ENCODE results near the gene KLF2.

Gene KLF2

DNA sequence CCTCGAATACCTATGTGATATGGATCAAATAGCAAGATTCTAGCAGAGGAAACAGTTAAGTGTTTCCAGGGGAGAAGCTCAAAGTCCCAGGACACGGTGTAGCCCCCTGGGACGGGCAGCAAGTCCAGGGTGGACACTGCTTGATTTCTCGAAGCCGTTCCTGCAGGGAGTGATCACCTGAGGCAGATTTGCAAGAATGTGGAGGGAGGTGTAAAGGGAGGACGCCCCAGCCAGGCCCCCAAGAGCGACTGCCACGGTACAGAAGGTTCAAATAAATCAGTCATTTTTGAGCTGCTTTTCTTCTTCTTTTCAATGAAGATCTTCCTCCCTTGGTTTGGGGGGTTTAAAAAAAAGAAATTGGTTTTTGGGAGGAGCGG, 41.4 kb downstream of the KLF2 start:
- TF ChIP-seq, protein P1, sequence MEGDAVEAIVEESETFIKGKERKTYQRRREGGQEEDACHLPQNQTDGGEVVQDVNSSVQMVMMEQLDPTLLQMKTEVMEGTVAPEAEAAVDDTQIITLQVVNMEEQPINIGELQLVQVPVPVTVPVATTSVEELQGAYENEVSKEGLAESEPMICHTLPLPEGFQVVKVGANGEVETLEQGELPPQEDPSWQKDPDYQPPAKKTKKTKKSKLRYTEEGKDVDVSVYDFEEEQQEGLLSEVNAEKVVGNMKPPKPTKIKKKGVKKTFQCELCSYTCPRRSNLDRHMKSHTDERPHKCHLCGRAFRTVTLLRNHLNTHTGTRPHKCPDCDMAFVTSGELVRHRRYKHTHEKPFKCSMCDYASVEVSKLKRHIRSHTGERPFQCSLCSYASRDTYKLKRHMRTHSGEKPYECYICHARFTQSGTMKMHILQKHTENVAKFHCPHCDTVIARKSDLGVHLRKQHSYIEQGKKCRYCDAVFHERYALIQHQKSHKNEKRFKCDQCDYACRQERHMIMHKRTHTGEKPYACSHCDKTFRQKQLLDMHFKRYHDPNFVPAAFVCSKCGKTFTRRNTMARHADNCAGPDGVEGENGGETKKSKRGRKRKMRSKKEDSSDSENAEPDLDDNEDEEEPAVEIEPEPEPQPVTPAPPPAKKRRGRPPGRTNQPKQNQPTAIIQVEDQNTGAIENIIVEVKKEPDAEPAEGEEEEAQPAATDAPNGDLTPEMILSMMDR (IDR thresholded peaks at IDR 0.05; ENCODE audit: low read depth, low read length) = no peak
- DNase-seq (ENCODE audit: low read depth, low spot score) = no peak
- in situ Hi-C loops (cut with HindIII; ENCODE audit: low sequenced_read_pairs) = no loop called here
- no peak overlapping the region for H3K4me3 ChIP-seq (ENCODE audit: low read depth, low read length)

DNA sequence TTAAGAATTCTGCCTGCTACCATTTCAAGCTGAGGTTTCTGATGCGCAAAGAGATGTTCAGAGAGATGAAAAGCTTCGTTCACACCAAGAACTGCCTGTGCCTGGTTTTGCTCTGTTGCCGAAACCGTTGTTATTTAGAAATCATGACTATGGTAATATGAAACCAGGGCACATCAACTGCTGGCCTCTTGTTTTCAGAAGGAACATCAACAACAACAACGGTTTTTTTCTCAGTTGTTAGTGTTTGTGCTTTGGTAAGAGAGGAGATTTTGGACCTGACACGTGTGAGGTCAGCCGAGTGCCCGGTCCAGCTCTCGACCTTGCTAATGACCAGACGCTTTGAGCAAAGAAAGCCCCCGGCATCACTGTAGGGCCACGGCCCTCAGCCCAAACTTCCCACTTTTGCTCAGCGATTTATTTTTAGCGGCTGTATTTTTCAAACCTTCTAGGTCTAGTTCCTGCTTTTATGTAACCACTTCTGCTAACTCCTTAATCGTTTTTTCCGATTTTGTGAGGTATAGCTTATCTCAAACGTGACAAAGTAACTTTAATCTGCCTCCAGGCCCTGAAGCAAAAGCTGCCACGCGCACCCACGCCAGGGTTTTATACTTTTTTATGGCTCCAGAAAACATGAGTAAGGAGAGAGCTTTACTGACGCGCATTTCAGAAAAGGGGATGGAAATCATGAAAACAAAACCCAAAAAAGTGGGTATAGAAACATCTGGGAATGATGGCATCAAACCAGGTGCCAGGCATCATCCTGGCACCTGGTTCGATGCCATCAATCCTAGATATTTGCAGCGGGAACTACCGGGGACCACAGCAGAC, 42.0 kb downstream of the KLF2 start:
- TF ChIP-seq, protein P1 (IDR thresholded peaks at IDR 0.05; ENCODE audit: low read depth, low read length) = no peak
- in situ Hi-C loops (cut with HindIII; ENCODE audit: low sequenced_read_pairs) = no loop called here
- DNase-seq (ENCODE audit: low read depth, low spot score) = no peak
- H3K4me3 ChIP-seq (ENCODE audit: low read depth, low read length) = no peak overlapping the region

DNA sequence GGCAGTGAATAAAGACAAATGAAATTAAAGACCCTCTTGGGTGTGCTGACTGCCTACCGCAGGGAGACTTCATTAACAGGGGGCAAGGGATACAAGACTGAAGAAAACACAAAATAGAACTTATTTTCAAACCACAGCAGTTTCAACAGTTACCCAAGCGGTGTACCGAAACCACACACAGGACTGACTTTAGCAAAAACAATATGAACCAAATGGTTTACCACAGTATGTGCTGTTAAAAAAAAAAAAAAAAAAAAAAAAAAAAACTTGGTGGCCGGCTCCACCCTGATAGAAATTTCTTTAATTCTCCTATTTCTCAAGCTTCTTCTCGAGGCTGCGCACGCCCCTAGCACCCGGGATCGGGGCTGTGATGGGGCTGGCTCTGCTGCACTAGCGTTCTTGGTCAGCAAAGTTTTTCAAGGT, 42.6 kb downstream of the KLF2 start:
- H3K4me3 ChIP-seq (ENCODE audit: low read depth, low read length) = no peak overlapping the region
- TF ChIP-seq, protein P1 (IDR thresholded peaks at IDR 0.05; ENCODE audit: low read depth, low read length) = no peak
- in situ Hi-C loops (cut with HindIII; ENCODE audit: low sequenced_read_pairs) = no loop called here
- no peak for DNase-seq (ENCODE audit: low read depth, low spot score)

DNA sequence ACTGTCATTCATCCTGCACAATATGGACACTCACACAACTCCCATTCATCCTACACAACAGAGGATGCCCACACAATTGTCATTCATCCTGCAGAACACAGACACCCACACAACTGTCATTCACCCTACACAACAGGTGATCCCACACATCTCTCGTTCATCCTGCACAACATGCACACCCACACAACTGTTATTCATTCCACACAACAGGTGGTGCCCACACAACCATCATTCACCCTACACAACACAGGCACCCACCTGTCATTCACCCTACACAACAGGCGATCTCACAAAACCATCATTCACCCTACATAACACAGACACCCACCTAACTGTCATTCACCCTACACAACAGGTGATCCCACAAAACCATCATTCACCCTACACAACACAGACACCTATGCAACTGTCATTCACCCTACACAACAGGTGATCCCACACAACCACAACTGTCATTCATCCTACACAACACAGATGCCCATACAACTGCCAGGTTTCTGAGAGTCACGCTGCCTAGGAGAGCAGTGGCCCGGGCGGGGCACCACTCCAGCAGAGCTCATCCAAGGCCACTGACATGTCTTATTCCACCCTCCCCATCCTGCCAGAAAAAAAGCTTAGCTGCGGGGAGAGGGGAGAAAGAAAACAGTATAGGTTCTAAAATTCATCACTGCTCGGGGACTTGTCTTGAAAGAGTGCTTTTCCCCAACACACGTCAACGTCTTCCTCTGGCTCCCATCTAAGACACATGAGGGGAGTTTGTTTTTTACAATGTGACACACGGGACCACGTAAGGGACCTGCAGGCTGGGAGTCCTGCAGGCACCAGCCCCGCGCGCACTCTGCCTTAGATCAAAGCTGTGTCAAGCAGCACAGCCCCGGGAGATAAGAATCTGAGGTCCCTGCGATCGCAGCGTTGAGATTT, 44.0 kb downstream of the KLF2 start:
- no peak overlapping the region for H3K4me3 ChIP-seq (ENCODE audit: low read depth, low read length)
- DNase-seq (ENCODE audit: low read depth, low spot score) = no peak
- in situ Hi-C loops (cut with HindIII; ENCODE audit: low sequenced_read_pairs) = no loop called here
- TF ChIP-seq, protein P1 (IDR thresholded peaks at IDR 0.05; ENCODE audit: low read depth, low read length) = no peak

DNA sequence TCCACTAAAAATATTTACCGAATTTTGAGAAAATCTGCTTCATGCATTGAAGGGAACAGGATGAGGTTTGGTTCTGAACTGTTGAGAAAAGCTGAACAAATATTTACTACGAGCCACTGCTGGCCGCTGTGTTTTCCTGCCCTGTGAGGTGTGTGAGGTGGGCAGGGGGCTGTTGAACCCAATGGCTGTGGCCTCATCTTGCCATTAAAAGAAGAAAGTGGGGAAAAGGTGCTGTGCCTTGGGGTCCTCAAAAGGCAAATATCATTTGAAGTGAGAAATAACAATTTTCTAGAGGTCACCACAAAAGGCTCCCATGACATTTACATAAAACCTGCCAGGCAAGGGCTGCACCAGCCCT, 44.7 kb downstream of the KLF2 start:
- TF ChIP-seq, protein P1 (IDR thresholded peaks at IDR 0.05; ENCODE audit: low read depth, low read length) = no peak
- in situ Hi-C loops (cut with HindIII; ENCODE audit: low sequenced_read_pairs) = no loop called here
- no peak overlapping the region for H3K4me3 ChIP-seq (ENCODE audit: low read depth, low read length)
- no peak for DNase-seq (ENCODE audit: low read depth, low spot score)

DNA sequence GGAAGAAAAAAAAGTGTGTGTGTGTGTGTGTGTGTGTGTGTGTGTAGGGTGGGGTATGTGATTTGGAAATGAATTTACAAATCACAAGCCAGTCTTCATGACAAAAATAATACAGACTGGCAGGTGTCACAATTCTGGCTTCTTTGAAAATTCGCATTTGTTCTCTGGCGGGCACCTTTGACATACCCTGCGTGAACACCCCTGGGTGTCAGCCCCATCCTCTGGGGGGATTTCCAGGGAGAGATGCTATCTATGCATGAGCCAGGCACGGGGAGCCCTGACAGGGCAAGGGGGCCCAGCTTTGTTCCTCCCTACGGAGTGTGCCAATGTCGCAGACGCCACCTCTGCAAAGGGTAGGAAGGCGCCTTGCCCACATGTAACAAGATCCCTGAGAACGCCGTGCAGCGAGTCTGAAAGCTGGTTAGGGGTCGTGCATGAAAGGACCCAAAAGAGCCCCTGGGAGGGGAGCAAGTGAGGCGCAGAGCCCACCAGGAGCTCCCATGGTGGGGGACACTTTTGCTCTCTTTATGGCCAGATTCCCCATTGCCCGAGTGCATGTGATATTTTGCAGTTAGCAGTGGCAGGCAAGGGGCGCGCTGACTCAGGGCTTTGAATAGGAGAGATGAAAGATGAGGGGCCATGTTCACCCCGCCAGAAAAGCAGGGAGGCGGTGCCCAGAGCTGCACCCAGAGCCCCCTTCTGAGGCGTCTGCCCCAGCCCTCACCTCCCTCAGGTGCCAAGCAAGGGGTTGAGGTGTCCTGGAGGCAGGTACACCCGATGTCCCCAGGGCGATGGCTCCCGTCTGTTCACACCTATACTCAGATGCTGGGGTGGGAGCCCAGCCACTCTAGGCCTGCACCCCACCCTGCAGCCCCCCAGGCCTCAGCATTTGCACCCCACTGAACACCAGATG, 45.3 kb downstream of the KLF2 start:
- H3K4me3 ChIP-seq (ENCODE audit: low read depth, low read length) = no peak overlapping the region
- no peak for DNase-seq (ENCODE audit: low read depth, low spot score)
- TF ChIP-seq, protein P1 (IDR thresholded peaks at IDR 0.05; ENCODE audit: low read depth, low read length) = no peak
- in situ Hi-C loops (cut with HindIII; ENCODE audit: low sequenced_read_pairs) = no loop called here

Data from astrocyte of the spinal cord (primary cell).